GM12878 (cell line): ENCODE results near the gene DLGAP3.

Experiments
- KDM1A ChIP-seq: fragments of 200-600 bp; sonication (generic); IDR thresholded peaks from 2 replicates; pipeline ENCODE4 v1.6.1; 2016; ENCODE audit warnings: borderline replicate concordance
- RAD21 ChIP-seq: IDR thresholded peaks from 2 replicates; pipeline ENCODE4 v1.6.1; 2011; ENCODE audit warnings: mild to moderate bottlenecking, low read depth, low read length, moderate library complexity; ENCODE audit not compliant: insufficient read depth
- RCOR1 ChIP-seq: conservative IDR thresholded peaks from 2 replicates; pipeline ENCODE4 v1.6.1; 2012; ENCODE audit warnings: low read depth, low read length, improper control_type of control experiment
- RFX5 ChIP-seq: IDR thresholded peaks from 2 replicates; pipeline ENCODE4 v1.6.1; 2011; ENCODE audit warnings: low read depth, low read length, improper control_type of control experiment
- TCF7 ChIP-seq: IDR thresholded peaks from 2 replicates; pipeline ENCODE4 v1.6.1; 2014; ENCODE audit warnings: antibody characterized with exemption, borderline replicate concordance
- YY1 ChIP-seq: IDR thresholded peaks from 2 replicates; pipeline ENCODE4 v1.6.1; 2011; ENCODE audit warnings: low read depth, mild to moderate bottlenecking, low read length
- TF ChIP-seq, protein P1 (sequence below), 3 experiments: IDR thresholded peaks in 2 of 3; conservative IDR thresholded peaks in 1 of 3; 2 replicates each; pipeline ENCODE4 v1.5.1; 2011; ENCODE audit warnings: low read depth in 3 of 3, low read length in 3 of 3, mild to moderate bottlenecking in 3 of 3, control low read depth in 2 of 3, moderate library complexity in 2 of 3, inconsistent platforms in 1 of 3, mixed read lengths in 1 of 3; ENCODE audit not compliant: control insufficient read depth in 2 of 3, insufficient read depth in 1 of 3; ENCODE audit errors: extremely low read depth in 1 of 3
- TF ChIP-seq, protein P2 (sequence below): IDR thresholded peaks from 2 replicates; pipeline ENCODE4 v1.6.1; 2012; ENCODE audit warnings: low read depth, low read length, improper control_type of control experiment

DNA sequence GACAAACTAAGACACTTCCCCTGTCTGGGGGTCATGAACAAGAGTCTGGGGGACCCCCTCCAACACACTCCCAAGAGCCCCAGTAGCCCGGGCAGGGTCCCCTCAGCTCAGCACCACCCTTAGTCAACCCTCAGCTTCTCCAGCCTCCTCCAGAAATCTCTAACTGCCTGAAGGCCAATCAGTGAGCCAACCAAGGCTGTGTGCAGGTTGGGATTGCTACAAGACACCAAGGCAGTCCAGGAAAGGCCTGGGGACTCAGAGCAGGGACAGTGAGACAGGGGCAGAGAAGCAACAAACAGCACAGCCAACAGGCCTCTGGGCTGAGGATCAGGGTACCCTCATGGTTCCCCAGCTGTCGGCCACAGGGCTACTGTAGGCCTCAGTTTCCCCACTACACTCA is 83.2 kb downstream of the DLGAP3 start:
- TF ChIP-seq, protein P1, sequence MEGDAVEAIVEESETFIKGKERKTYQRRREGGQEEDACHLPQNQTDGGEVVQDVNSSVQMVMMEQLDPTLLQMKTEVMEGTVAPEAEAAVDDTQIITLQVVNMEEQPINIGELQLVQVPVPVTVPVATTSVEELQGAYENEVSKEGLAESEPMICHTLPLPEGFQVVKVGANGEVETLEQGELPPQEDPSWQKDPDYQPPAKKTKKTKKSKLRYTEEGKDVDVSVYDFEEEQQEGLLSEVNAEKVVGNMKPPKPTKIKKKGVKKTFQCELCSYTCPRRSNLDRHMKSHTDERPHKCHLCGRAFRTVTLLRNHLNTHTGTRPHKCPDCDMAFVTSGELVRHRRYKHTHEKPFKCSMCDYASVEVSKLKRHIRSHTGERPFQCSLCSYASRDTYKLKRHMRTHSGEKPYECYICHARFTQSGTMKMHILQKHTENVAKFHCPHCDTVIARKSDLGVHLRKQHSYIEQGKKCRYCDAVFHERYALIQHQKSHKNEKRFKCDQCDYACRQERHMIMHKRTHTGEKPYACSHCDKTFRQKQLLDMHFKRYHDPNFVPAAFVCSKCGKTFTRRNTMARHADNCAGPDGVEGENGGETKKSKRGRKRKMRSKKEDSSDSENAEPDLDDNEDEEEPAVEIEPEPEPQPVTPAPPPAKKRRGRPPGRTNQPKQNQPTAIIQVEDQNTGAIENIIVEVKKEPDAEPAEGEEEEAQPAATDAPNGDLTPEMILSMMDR (IDR thresholded peaks at IDR 0.05 in 2 of 3, conservative IDR thresholded peaks at IDR 0.05 in 1 of 3; ENCODE audit: control insufficient read depth in 2 of 3, extremely low read depth in 1 of 3, insufficient read depth in 1 of 3, low read depth in 3 of 3, low read length in 3 of 3) = no peak
- TF ChIP-seq RAD21 (no peak), TCF7 (no peak), KDM1A (no peak), RCOR1 (no peak), YY1 (no peak), RFX5 (no peak)
- TF ChIP-seq, protein P2, sequence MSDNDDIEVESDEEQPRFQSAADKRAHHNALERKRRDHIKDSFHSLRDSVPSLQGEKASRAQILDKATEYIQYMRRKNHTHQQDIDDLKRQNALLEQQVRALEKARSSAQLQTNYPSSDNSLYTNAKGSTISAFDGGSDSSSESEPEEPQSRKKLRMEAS = no peak
